Stimulated activated CD4-positive, alpha-beta T cell treated with anti-CD3 and anti-CD28 coated beads, Interleukin-4, amount 100 ng/mL, for 48 hours (primary cell): ENCODE measurements around the gene RTP4.
"Not testable (repeated sequence)": the region's sequence is repeated elsewhere in the genome, so short reads cannot be mapped to it uniquely, and the experiment has no call there.

ENCODE experiments used
- DNase-seq, 2 donors: peaks; one replicate each; pipeline ENCODE4 v3.0.0-alpha.2; 2020; ENCODE audit warnings: low read depth in 2 of 2

Gene RTP4

GRCh38 chr3:187369089-187369447 is 883 bp downstream of the RTP4 start:
- DNase-seq: no peak

DNA sequence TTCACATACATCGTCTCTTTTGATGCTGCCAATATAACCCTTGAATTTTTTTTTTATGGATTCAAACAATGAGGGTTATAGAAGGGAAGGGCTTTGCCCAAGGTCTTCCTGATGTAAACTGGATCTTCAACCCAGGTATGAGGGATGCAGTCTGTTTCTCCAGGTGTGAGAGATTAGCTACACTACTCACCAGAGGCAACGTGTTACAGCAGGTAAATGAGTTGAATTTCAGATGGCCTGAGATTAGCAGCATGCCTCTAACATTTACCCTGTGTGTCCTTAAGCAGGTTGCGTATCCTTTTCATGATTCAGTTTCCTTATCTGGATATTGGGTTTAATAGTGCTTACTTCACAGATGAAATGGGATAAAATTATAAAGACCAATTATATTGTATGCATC is 1.9 kb downstream of the RTP4 start:
- no peak for DNase-seq

GRCh38 chr3:187375581-187375980 is 7.4 kb downstream of the RTP4 start:
- no peak for DNase-seq

- DNase-seq: no peak
Observed at GRCh38 chr3:187377842-187378241, 9.7 kb downstream of the RTP4 start.

DNA sequence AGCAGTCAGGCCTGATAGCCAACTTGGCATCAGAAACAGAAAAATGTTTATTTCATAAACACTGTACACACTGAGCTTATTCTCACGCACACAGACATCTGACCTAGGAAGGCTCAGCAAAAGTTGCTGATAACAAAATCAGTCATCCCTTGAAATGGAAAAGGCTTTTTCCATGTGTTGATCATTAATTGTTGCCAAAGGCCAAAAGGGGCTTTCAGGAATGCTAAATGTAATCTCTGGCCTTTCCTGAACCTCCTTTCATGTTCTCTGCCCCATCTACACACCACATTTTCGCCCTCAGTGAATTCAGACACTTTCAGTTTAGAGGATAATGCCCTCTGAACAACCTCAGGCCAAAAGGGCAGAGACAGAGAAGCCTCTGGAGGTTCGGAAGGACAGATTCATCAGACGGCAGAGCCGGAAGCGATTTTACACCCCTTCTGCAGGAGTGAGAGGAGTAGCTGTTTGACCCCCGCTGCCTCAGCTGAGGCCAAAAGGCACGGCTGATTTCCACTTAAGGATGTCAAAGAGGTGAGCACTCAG is 14.5 kb downstream of the RTP4 start:
- DNase-seq: no peak

DNA sequence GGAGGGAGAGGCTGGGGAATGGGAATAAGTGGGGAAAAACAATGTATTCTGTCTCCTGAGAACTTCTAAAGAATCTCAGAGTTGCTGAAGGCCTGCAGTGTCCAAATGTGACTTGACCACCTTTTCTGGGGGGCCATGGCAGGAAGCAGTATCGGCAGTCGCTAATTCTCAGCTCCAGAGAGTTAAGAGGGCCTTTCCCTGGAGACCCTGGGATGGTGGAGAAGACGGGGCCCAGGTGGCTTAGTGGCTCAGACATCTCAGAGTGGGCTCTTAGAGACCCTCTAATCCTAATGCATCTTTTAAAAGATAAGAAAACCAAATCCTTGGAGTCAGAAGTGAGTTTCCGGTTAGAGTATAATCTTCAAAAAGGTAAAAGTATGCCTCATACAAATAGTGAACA is 15.1 kb downstream of the RTP4 start:
- no peak for DNase-seq

GRCh38 chr3:187385296-187385695 is 17.1 kb downstream of the RTP4 start:
- DNase-seq: no peak

- DNase-seq: no peak
Observed at GRCh38 chr3:187396661-187397060, 28.5 kb downstream of the RTP4 start.

DNA sequence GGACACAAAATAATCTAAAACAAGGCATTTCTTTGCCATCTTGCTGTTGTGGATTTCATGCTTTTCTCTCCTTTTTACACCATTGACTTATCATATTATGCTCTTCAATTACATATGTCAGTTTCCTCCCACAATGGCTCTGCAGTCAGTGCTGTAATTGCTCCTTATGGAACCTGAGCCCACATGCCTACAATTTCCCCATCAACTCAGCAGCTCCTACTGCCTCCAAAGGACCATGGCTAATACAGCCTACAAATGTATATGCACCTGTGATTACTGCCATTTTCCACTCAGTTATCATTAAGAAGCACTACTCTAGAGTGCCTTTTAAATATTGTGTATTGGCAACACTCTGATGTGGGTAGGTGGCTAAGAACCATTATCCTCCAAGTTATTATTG is 30.8 kb downstream of the RTP4 start:
- no peak for DNase-seq

GRCh38 chr3:187400756-187401155 is 32.6 kb downstream of the RTP4 start:
- DNase-seq: no peak

- no peak for DNase-seq
Observed at GRCh38 chr3:187401856-187402255, 33.7 kb downstream of the RTP4 start.

- DNase-seq: no peak
Observed at GRCh38 chr3:187403768-187404288, 35.6 kb downstream of the RTP4 start.

GRCh38 chr3:187406927-187407326 is 38.7 kb downstream of the RTP4 start:
- DNase-seq: no peak

DNA sequence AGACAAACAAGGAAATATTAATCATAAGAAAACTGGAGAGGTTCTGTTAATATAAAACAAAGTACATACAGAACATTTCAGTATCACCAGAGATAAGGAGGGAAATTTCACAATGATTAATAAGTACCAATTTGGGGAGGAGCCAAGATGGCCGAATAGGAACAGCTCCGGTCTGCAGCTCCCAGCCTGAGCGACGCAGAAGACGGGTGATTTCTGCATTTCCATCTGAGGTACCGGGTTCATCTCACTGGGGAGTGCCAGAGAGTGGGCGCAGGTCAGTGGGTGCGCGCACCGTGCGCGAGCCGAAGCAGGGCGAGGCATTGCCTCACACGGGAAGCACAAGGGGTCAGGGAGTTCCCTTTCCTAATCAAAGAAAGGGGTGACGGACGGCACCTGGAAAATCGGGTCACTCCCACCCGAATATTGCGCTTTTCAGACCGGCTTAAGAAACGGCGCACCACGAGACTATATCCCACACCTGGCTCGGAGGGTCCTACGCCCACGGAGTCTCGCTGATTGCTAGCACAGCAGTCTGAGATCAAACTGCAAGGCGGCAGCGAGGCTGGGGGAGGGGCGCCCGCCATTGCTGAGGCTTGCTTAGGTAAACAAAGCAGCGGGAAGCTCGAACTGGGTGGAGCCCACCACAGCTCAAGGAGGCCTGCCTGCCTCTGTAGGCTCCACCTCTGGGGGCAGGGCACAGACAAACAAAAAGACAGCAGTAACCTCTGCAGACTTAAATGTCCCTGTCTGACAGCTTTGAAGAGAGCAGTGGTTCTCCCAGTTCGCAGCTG is 44.0 kb downstream of the RTP4 start:
- DNase-seq: not testable (repeated sequence)
